K562 (cell line): Measurements from ENCODE around the gene NFKBIB. TPM values are rescaled to one million over a fixed set of nuclear protein-coding genes. Genes with fewer than 3 reads are reported as not detected.
A peak's percentile ranks its signal among the peaks of the same experiment; 100 is the strongest.

Experiments used
- BRD9 ChIP-seq: fragments of 450-650 bp; IDR thresholded peaks from 2 replicates; pipeline ENCODE4 v1.6.1; 2018; ENCODE audit warnings: low read depth; ENCODE audit not compliant: partially characterized antibody
- CHD1 ChIP-seq: fragments of 200-600 bp; sonication (generic); IDR thresholded peaks from one replicate; pipeline ENCODE4 v1.6.1; 2012; ENCODE audit warnings: mild to moderate bottlenecking, moderate library complexity, low read length, inconsistent platforms
- HNRNPK ChIP-seq: fragments of 200-400 bp; formaldehyde crosslinking; IDR thresholded peaks from one replicate; pipeline ENCODE4 v1.6.1; 2018; ENCODE audit warnings: mild to moderate bottlenecking, low read depth, low read length; ENCODE audit not compliant: poor library complexity, severe bottlenecking
- MAFF ChIP-seq: IDR thresholded peaks from 2 replicates; pipeline ENCODE4 v1.6.1; 2012; ENCODE audit warnings: low read length, improper control_type of control experiment
- MEF2A ChIP-seq: IDR thresholded peaks from 2 replicates; pipeline ENCODE4 v1.6.1; 2011; ENCODE audit warnings: low read depth, mild to moderate bottlenecking, low read length, moderate library complexity; ENCODE audit not compliant: control insufficient read depth
- MTA3 ChIP-seq: fragments of 450-650 bp; formaldehyde crosslinking; IDR thresholded peaks from 2 replicates; pipeline ENCODE4 v1.6.1; 2017; ENCODE audit warnings: mild to moderate bottlenecking, borderline replicate concordance
- RFX1 ChIP-seq: fragments of 450-650 bp; IDR thresholded peaks from 2 replicates; pipeline ENCODE4 v1.6.1; 2016; ENCODE audit warnings: mild to moderate bottlenecking, moderate library complexity
- SMARCA4 ChIP-seq: fragments of 450-650 bp; IDR thresholded peaks from 2 replicates; pipeline ENCODE4 v1.6.1; 2016
- ZNF407 ChIP-seq: fragments of 450-650 bp; IDR thresholded peaks from 2 replicates; pipeline ENCODE4 v1.6.1; 2016; ENCODE audit warnings: low read depth
- ZNF655 ChIP-seq: fragments of 250-450 bp; sonication (Bioruptor Pico); IDR thresholded peaks from 2 replicates; pipeline ENCODE4 v1.5.0; 2021
- ZNF707 ChIP-seq: fragments of 250-450 bp; sonication (Bioruptor Pico); conservative IDR thresholded peaks from 2 replicates; pipeline ENCODE4 v1.8.0; 2022; ENCODE audit warnings: inconsistent platforms, mild to moderate bottlenecking, moderate library complexity
- polyA plus RNA-seq, 8 experiments: library from polyadenylated mRNA; depleted of rRNA in 4 of 8; stranded (reverse) in 5 of 8; unstranded in 3 of 8; fragments of >200 nt; fragmentation: Nextera tagmentation in 2 of 8; fragmentation: Illumina TruSeq in 1 of 8; extraction: Ambion mirVana in 2 of 8; extraction: Trizol in 1 of 8; gene quantifications; 2 replicates each; pipeline versions ENCODE4 v1.2.1 to v1.2.3, GENCODE V29; 2011 to 2014; ENCODE audit warnings: inconsistent platforms in 1 of 8, missing spikeins in 1 of 8
- total RNA-seq, 7 experiments: library from RNA; depleted of rRNA in 6 of 7; stranded (reverse); fragments of >200 nt in 6 of 7; fragmentation: Illumina TruSeq in 2 of 7; extraction: Trizol in 2 of 7; gene quantifications; 2 replicates each; pipeline versions ENCODE4 v1.2.1 to v1.2.3, GENCODE V29; 2011 to 2021; ENCODE audit warnings: low replicate concordance in 1 of 7

NFKBIB gene
- total and polyA plus RNA-seq, 9 of the 15 experiments (the other 6 are each of a cell fraction or from before 2014, with no cell fraction given): 1.5 to 44.9 (median 10.4) TPM

- TF ChIP-seq ZNF407 (no peak), ZNF655 (CRISPR knock-in tag) (no peak), MTA3 (peak; percentile 7), MEF2A (no peak), RFX1 (no peak), SMARCA4 (0 out of 2 replicates have a peak, but pooled peaks have one; percentile 50), HNRNPK (no peak), BRD9 (no peak), ZNF707 (CRISPR knock-in tag) (no peak), MAFF (no peak), CHD1 (peak; percentile 17)
Measured at GRCh38 chr19:38850976-38851621, 48.7 kb upstream of the NFKBIB start (continued).
